Astrocyte of the cerebellum (primary cell): ENCODE results near the gene SPATS2.
A peak's percentile ranks its signal among the peaks of the same experiment; 100 is the strongest.

Experiments
- DNase-seq: peaks from one replicate; pipeline ENCODE4 v3.0.0-alpha.2; 2011; ENCODE audit warnings: low read depth
- H3K4me3 ChIP-seq: 2 replicates; pipeline ENCODE4 v1.5.1; 2011; ENCODE audit warnings: mild to moderate bottlenecking, low read depth, low read length, moderate library complexity
- in situ Hi-C: cut with HindIII; loops from 2 replicates; pipeline ENCODE4 v1.10.0; 2017; ENCODE audit warnings: low sequenced_read_pairs
- TF ChIP-seq, protein P1 (sequence below): IDR thresholded peaks from 2 replicates; pipeline ENCODE4 v1.5.1; 2012; ENCODE audit warnings: low read length, low read depth, moderate library complexity, mild to moderate bottlenecking; ENCODE audit errors: missing control alignments

Gene SPATS2

DNA sequence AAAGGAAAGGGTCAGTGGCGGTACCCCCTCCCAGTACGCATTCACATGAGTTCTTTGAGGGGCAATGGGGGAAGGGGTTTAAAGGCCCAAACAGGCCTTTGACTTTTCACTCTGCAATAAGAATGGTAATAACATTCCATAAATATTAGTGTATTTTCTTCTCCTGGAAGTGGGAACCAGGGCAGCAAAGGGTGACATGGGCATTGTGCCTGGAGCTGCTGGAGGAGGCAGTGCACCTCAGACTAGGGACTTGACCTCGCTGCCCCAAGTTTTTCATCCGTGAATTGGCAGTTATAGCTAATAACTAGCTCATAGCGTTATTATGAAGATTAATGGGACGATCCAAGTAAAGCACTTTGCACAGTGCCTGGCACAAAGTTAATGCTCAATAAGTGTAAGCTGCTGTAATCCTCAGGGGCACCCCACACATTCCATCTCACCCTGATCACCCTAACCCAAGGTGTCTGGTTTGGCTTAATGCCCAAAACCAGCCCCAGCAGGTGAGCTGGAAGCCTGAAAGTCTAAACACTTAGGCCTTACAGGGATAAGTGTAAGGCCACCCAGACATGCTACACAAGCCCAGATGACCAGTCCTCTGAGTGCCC lies 168.8 kb downstream of the SPATS2 start:
- no peak for DNase-seq
- in situ Hi-C loops = no loop called here
- TF ChIP-seq, protein P1, sequence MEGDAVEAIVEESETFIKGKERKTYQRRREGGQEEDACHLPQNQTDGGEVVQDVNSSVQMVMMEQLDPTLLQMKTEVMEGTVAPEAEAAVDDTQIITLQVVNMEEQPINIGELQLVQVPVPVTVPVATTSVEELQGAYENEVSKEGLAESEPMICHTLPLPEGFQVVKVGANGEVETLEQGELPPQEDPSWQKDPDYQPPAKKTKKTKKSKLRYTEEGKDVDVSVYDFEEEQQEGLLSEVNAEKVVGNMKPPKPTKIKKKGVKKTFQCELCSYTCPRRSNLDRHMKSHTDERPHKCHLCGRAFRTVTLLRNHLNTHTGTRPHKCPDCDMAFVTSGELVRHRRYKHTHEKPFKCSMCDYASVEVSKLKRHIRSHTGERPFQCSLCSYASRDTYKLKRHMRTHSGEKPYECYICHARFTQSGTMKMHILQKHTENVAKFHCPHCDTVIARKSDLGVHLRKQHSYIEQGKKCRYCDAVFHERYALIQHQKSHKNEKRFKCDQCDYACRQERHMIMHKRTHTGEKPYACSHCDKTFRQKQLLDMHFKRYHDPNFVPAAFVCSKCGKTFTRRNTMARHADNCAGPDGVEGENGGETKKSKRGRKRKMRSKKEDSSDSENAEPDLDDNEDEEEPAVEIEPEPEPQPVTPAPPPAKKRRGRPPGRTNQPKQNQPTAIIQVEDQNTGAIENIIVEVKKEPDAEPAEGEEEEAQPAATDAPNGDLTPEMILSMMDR = no peak
- H3K4me3 ChIP-seq = no peak overlapping the region

DNA sequence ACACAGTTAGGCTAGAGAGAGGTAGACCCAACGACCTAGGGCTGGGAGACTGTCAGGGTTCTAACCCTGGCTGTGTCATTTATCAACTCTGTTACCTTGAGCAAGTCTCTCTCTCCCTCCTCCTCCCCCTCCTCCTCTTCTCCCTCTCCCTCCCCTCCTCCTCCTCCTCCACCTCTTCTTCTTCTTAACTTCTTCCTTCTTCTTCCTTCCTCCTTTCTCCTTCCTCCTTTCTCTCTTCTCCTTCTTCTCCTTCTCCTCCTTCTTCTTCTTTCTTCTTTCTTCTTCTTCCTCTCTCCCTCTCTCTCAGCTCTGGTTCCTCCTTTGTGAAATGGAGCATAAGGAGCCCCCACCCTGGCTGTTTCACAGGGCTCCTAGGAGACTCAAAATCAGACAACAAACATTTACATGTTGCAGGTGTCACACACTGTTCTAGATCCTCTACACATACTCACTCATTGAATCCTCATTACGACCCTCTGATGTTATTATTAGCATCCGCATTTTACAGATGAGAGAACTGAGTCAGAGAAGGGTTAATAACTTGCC lies 169.3 kb downstream of the SPATS2 start:
- no peak for DNase-seq
- no peak overlapping the region for H3K4me3 ChIP-seq
- TF ChIP-seq, protein P1 = no peak
- in situ Hi-C loops = no loop called here

GRCh38 chr12:49537231-49537751 lies 170.0 kb downstream of the SPATS2 start:
- DNase-seq = no peak
- TF ChIP-seq, protein P1 = no peak
- no peak overlapping the region for H3K4me3 ChIP-seq
- in situ Hi-C loops = no loop called here

- in situ Hi-C loops = no loop called here
- DNase-seq = no peak
- TF ChIP-seq, protein P1 = no peak
- peak overlapping the region; percentile 35 for H3K4me3 ChIP-seq
These were observed 170.7 kb downstream of the SPATS2 start for GRCh38 chr12:49537752-49538509.

- TF ChIP-seq, protein P1 = no peak
- in situ Hi-C loops = no loop called here
- peak within 1 kb of the TSS; percentile 35 for H3K4me3 ChIP-seq
- DNase-seq = peak; percentile 5
These were observed 171.5 kb downstream of the SPATS2 start, which contains the start of gene KCNH3 for GRCh38 chr12:49538510-49539403. TSS of gene KCNH3 (plus strand) at chr12:49539030. CDS start at chr12:49539417, 387 bp downstream.
